GM19099 (cell line): Measurements from ENCODE around the gene EGR4.

Source experiments
- POLR2A ChIP-seq: IDR thresholded peaks from 3 replicates; pipeline ENCODE4 v1.6.1; 2011; ENCODE audit warnings: low read depth; ENCODE audit not compliant: insufficient read length; ENCODE audit errors: extremely low read depth

EGR4 gene

DNA sequence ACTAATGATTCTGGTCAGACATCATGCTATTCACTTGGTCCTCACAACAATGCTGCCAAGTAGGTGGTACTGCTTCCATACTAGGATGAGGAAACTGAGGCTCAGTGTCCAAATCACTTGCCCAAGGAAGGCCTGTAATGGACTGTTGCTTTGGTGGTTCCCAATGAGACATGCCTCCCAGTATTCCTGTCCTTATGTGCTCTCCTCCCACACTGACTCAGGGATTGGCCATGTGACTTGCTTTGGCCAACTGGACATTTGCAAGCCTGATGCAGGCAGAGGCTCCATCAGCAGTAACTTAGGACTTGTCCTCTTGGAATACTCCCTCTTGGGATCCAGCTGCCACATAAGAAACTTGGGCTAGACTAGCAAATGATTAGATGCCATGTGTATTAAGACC lies 12.1 kb downstream of the EGR4 start:
- no peak for TF ChIP-seq POLR2A

GRCh38 chr2:73279852-73280251 lies 13.5 kb downstream of the EGR4 start:
- no peak for TF ChIP-seq POLR2A

- TF ChIP-seq POLR2A: no peak
Observed at GRCh38 chr2:73272270-73272669, 21.1 kb downstream of the EGR4 start.

DNA sequence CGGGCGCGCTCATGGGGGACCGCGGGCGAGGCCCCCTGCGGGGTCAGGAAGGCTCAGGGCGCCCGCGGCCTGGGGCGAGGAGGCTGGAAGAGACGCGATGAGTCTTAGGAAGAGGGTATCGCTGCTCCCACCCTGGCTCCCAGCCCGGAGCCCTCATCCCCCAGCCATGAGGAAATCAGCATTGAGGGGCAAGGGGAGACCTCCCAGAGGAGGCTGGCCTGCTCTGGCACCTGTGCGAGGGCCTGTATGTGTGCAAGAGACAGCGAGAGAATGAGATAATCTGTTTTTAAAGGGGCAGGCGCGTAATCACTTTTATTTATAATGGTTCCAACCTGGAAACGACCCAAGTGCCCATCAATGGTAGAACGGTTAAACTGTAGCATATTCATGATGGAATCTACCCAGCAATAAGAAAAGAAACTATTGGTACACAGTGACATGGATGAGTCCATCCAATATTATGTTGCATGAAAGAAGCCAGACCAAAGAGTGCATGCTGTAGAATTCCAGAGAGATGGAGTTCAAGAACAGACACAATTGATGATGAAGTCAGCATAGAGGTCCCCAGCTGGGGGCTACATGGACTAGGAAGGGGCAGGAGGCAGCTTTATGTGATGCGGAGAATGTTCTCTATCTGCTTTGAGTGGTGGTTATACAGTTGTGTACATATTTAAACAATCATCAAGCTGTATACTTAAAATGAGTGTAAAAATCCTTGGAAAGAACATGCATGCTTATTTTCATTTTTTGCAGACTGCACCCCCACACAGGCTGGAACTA lies 23.5 kb downstream of the EGR4 start:
- no peak for TF ChIP-seq POLR2A

DNA sequence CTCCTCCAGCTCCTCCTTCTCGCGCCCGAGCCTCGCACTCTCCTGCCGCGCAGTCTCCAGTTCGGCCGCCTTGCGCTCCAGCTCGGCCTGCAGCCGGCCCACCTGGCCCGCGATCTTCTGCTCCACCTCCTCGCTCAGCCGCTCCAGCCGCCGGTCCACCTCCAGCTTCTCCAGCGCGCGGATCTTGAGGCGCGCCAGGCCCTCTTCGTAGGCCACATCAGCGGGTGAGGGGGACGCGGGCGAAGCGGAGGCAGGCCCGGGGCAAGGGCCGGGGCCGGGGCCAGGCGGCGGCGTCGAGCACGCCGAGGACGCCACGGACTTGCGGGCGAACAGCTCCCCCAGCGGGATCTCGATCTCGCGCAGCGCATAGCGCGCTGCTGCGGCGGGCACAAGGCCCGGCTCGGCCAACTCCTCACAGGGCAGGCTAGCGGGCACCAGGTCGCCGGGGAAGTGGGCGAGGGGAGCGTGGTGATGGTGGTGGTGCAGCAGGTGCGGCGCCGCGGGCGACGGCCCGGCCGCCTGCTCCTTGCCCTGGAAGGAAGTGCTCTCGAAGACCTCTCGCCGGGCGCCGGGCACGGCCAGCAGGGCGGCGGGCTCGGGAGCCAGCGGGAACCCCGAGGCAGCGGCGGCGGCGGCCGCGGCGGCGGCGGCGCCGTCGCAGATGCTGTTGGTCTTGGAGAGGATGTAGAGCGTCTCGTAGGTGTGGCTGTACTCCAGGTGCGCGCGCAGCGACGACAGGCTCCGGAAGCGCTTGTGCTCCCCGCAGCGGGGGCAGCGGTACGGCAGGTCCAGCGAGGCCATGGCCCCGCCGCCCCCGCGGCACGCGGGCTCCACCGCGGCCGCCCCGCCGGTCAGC lies 24.3 kb downstream of the EGR4 start:
- TF ChIP-seq POLR2A: peak; percentile 59

- no peak for TF ChIP-seq POLR2A
Observed at GRCh38 chr2:73268366-73268829, 24.9 kb downstream of the EGR4 start.

GRCh38 chr2:73267008-73267407 lies 26.3 kb downstream of the EGR4 start:
- no peak for TF ChIP-seq POLR2A

GRCh38 chr2:73266061-73266901 lies 27.1 kb downstream of the EGR4 start:
- TF ChIP-seq POLR2A: no peak

- TF ChIP-seq POLR2A: no peak
Observed at GRCh38 chr2:73265298-73266060, 27.9 kb downstream of the EGR4 start.

- TF ChIP-seq POLR2A: no peak
Observed at GRCh38 chr2:73264783-73265182, 28.6 kb downstream of the EGR4 start.

DNA sequence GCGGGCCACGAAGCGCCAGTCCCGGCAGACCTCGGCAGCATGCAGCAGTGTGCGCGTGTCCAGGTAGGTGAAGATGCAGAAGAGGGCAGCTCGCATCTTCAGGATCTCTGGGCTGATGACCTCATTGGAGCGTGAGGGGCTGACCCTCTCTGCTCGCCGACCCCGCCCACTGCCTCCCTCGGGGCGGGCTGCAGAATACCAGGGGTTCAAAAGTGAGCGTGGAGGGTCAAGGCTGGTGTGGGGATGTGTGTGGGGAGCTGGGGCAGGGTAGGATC lies 29.1 kb downstream of the EGR4 start:
- TF ChIP-seq POLR2A: no peak

- no peak for TF ChIP-seq POLR2A
Observed at GRCh38 chr2:73263540-73264331, 29.6 kb downstream of the EGR4 start.

DNA sequence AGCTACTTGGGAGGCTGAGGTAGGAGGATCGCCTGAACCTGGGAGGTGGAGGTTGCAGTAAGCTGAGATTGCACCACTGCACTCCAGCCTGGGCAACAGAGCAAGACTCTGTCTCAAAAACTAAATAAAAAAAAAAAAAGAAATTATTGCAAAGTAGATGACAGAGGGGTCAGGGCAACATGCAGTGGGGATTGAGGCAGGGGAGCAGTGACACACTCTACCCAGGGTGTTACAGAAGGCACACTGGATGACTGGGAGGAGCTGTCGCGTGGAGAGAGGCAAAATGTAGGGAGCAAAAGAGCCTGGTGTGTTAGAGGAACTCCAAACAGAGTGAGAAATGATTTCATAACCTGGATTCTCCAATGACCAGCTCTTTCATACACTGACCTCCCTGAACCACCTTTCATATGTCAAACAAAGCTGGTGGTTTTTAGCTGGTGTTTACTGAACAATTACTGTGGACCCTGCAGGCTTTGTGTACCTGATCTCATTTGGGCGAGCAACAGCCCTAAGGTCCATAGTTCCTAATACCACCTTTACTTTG lies 31.2 kb downstream of the EGR4 start:
- no peak for TF ChIP-seq POLR2A

- no peak for TF ChIP-seq POLR2A
Observed at GRCh38 chr2:73260338-73260984, 32.9 kb downstream of the EGR4 start.
